Calu3 (cell line): ENCODE data around the gene CASTOR1. TPM values are rescaled to one million over a fixed set of nuclear protein-coding genes. Genes with fewer than 3 reads are reported as not detected.

ENCODE experiments used
- BruUV-seq: library from RNA; stranded (reverse); fragments of 400-500 nt; replicated peaks from 2 replicates; lab custom pipeline; 2021; lab: Mats Ljungman, UMichigan
- CTCF ChIA-PET: fragments of 300-600 bp; sonication (Branson Sonifier 250); formaldehyde crosslinking; loops from one replicate; lab custom pipeline; 2022; ENCODE audit warnings: antibody characterized with exemption; lab: Charles Lee
- DNase-seq: peaks from one replicate; pipeline ENCODE4 v3.0.0; 2022
- H3K27ac Mint-ChIP-seq: one replicate; pipeline ENCODE4 v1.8.0; 2022; ENCODE audit warnings: mixed read lengths; ENCODE audit not compliant: unreplicated experiment
- H3K27me3 Mint-ChIP-seq: one replicate; pipeline ENCODE4 v1.8.0; 2022; ENCODE audit warnings: mixed read lengths; ENCODE audit not compliant: unreplicated experiment
- H3K36me3 Mint-ChIP-seq: one replicate; pipeline ENCODE4 v1.8.0; 2022; ENCODE audit warnings: mild to moderate bottlenecking, moderate library complexity, mixed read lengths; ENCODE audit not compliant: insufficient read depth, unreplicated experiment
- H3K4me1 Mint-ChIP-seq: one replicate; pipeline ENCODE4 v1.8.0; 2022; ENCODE audit warnings: mild to moderate bottlenecking, low read depth, mixed read lengths; ENCODE audit not compliant: unreplicated experiment
- H3K4me3 Mint-ChIP-seq: one replicate; pipeline ENCODE4 v1.8.0; 2022; ENCODE audit warnings: mild to moderate bottlenecking, low read depth, moderate library complexity, mixed read lengths; ENCODE audit not compliant: unreplicated experiment
- H3K9me3 Mint-ChIP-seq: one replicate; pipeline ENCODE4 v1.8.0; 2022; ENCODE audit warnings: low read depth, mixed read lengths; ENCODE audit not compliant: unreplicated experiment
- intact Hi-C: fragments of 100-400 bp; cut with micrococcal nuclease; formaldehyde crosslinking; loops from one replicate; pipeline ENCODE4 v1.10.0; 2022; ENCODE audit not compliant: unreplicated experiment
- total RNA-seq: library from RNA; stranded (reverse); gene quantifications from 2 replicates; pipeline ENCODE4 v1.2.3, GENCODE V29; 2022
- TF ChIP-seq, protein P1 (sequence below): fragments of 200-600 bp; IDR thresholded peaks from one replicate; pipeline ENCODE4 v1.8.0; 2022; ENCODE audit warnings: antibody characterized with exemption; ENCODE audit not compliant: unreplicated experiment

CASTOR1 gene
- total RNA-seq, 1 experiment from 2014 or later = 14.2 TPM

DNA sequence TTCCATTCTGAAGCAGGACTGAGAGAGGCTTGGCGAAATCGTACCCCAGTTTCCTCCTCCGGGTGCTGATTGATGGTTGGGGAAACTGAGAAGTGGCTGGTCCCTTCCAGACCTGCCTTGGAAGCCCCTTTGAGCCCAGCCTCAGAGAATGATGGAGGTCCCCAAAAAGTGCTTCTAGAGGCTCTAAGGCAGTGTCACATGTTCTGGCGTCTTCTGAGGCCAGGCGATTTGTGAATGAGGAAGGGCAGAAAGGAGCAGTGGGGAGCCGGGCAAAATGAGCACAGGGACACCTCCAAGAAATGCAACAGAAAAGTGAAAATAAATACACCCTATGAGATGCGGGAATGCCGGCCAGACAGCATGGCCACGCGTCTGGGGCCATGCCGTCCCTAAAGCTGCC lies 41.7 kb downstream of the CASTOR1 start:
- TF ChIP-seq, protein P1, sequence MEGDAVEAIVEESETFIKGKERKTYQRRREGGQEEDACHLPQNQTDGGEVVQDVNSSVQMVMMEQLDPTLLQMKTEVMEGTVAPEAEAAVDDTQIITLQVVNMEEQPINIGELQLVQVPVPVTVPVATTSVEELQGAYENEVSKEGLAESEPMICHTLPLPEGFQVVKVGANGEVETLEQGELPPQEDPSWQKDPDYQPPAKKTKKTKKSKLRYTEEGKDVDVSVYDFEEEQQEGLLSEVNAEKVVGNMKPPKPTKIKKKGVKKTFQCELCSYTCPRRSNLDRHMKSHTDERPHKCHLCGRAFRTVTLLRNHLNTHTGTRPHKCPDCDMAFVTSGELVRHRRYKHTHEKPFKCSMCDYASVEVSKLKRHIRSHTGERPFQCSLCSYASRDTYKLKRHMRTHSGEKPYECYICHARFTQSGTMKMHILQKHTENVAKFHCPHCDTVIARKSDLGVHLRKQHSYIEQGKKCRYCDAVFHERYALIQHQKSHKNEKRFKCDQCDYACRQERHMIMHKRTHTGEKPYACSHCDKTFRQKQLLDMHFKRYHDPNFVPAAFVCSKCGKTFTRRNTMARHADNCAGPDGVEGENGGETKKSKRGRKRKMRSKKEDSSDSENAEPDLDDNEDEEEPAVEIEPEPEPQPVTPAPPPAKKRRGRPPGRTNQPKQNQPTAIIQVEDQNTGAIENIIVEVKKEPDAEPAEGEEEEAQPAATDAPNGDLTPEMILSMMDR = no peak
- Mint-ChIP-seq H3K27ac (peak overlapping the region; percentile 98), H3K36me3 (peaks cover 100% of the 10 kb centered on the region), H3K4me3 (peak overlapping the region; percentile 78), H3K4me1 (peaks cover 83% of the 10 kb centered on the region), H3K9me3 (no peaks in the 10 kb centered on the region), H3K27me3 (no peaks in the 10 kb centered on the region)
- no TSS peak for BruUV-seq
- intact Hi-C loops = no loop called here
- no peak for DNase-seq
- CTCF ChIA-PET = no interaction called here

DNA sequence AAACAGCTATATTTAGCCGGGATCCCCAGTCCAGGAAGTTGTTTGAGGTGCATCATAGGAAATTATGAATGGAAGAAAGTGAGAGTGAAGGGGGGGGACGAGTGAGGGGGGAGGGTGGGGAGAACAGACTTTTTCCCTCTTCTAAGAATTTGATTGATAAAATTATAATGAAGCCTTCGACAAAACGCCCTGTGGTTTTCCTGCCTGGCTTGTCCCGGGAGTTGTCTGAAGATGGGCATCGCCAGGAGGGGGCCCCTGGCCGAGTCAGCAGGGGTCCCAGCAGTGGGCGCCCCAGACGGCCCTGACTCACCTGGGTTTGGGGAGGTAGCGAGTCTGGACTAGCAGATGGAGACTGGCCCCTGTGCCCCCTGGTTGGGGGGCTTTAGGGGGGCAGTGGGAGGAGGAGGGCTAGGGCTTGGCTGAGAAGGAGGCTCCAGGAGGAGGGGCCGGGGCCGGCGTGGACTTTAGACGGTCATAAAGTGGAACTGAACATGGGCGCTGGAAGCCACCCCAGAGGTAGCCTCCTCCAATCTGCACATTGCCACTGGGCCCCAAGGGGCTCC lies 42.4 kb downstream of the CASTOR1 start:
- TF ChIP-seq, protein P1 = no peak
- no peaks in the 10 kb centered on the region for H3K27me3 Mint-ChIP-seq
- no peaks in the 10 kb centered on the region for H3K9me3 Mint-ChIP-seq
- H3K27ac Mint-ChIP-seq = peak overlapping the region; percentile 98
- peaks cover 80% of the 10 kb centered on the region for H3K4me1 Mint-ChIP-seq
- H3K36me3 Mint-ChIP-seq = peaks cover 100% of the 10 kb centered on the region
- no TSS peak for BruUV-seq
- H3K4me3 Mint-ChIP-seq = peak overlapping the region; percentile 78
- intact Hi-C loops = no loop called here
- CTCF ChIA-PET = interaction anchor here (0.6 to 2.2 kb wide), 5 partner anchors 9 to 46 kb away, joined by 3 to 7 read pairs (median 5); no protein-coding TSS in a partner anchor
- DNase-seq = peak; percentile 62

DNA sequence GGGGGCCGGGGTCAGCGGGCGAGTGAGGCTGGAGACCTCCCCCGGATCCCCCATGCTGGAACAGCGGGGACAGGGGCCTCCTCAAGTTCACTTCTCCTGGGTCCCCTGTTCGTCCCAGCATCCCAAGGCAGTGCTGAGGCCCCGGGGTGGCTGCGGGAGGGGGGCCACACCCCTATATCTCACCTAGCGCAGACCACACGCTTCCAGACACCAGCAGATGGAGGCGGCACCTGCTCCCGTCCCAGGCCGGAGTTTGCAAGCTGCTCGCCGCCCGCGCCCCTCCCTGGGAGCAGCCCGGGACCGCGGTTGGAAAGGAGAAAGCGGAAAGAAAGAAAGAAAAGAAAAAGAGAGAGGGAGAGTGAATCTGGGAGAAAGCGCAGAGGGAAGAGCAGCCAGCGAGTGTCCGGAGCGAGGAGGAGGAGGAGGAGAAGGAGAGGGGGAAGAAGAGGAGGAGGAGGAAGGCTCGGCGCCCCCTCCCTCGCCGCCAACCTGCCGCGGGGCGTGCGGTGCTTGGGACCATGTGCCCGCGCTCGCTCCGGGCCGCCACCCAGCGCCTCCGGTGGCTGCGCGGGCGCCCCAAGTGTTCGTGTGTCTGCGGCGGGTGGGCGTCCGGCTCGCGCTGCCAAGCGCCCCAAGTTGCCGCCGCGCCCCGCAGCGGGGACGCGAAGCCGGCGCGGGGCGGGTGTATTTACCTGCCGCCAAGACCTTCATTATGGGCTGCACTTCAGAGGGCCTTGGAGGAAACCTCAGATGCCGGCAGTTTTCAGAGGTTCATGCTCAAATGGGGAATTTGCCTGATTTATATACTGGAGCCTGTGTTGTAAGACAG lies 43.1 kb downstream of the CASTOR1 start, which contains the start of gene LIF:
Gene LIF (minus strand): TSS at position 775 of the 829 bp plus-strand sequence. CDS start 64 bp downstream, at position 711.
- CTCF ChIA-PET = interaction anchor here (0.6 to 2.2 kb wide), 6 partner anchors 9 to 49 kb away, joined by 3 to 7 read pairs (median 5); no protein-coding TSS in a partner anchor
- no peaks in the 10 kb centered on the region for H3K9me3 Mint-ChIP-seq
- H3K36me3 Mint-ChIP-seq = peaks cover 100% of the 10 kb centered on the region

More for the DNA sequence above, 43.1 kb downstream of the CASTOR1 start, which contains the start of gene LIF:
- peak within 1 kb of the TSS; percentile 98 for H3K27ac Mint-ChIP-seq
- intact Hi-C loops = no loop called here
- H3K4me1 Mint-ChIP-seq = peaks cover 77% of the 10 kb centered on the region
- peak within 1 kb of the TSS; percentile 78 for H3K4me3 Mint-ChIP-seq
- H3K27me3 Mint-ChIP-seq = no peaks in the 10 kb centered on the region
- TF ChIP-seq, protein P1 = no peak
- BruUV-seq = TSS peak; percentile 45
- DNase-seq = peak; percentile 71
